IMR-90 (cell line): ENCODE results near the gene ABI3BP. TPM values are rescaled to one million over a fixed set of nuclear protein-coding genes. Genes with fewer than 3 reads are reported as not detected.

Experiments used
- ATAC-seq: fragments of 200-7000 bp; cut with Tn5 transposase; 2 replicates; pipeline ENCODE4 v1.9.1; 2020; ENCODE audit warnings: low read depth, mild to moderate bottlenecking, moderate library complexity
- BruUV-seq: library from RNA; stranded (reverse); fragments of 400-500 nt; replicated peaks from 2 replicates; lab custom pipeline; 2021; lab: Mats Ljungman, UMichigan
- CTCF ChIA-PET: fragments of 300-600 bp; formaldehyde crosslinking; extraction: SDS; loops from one replicate; lab custom pipeline; 2021; ENCODE audit warnings: antibody characterized with exemption; lab: Yijun Ruan, JAX
- POLR2A ChIA-PET: fragments of 300-600 bp; sonication (Branson Sonifier 250); formaldehyde crosslinking; loops from one replicate; lab custom pipeline; 2022; ENCODE audit warnings: antibody characterized with exemption; ENCODE audit not compliant: unreplicated experiment; lab: Charles Lee
- DNase-seq: peaks from one replicate; pipeline ENCODE4 v3.0.0; 2013
- H2AFZ ChIP-seq: replicated peaks from 2 replicates; pipeline ENCODE3; 2013; ENCODE audit warnings: low read length, mild to moderate bottlenecking; ENCODE audit not compliant: poor library complexity
- H2AK5ac ChIP-seq: 2 replicates; pipeline ENCODE4 v1.6.1; 2013; ENCODE audit warnings: low read depth, low read length, inconsistent platforms
- H2AK9ac ChIP-seq: replicated peaks from 2 replicates; pipeline ENCODE3; 2013; ENCODE audit warnings: mild to moderate bottlenecking, low read depth, low read length, moderate library complexity; ENCODE audit not compliant: poor library complexity
- H2BK120ac ChIP-seq: 2 replicates; pipeline ENCODE4 v1.6.1; 2013; ENCODE audit warnings: low read depth, low read length, inconsistent platforms
- H2BK15ac ChIP-seq: 3 replicates; pipeline ENCODE4 v1.6.1; 2013; ENCODE audit warnings: low read depth, low read length, inconsistent platforms
- H2BK20ac ChIP-seq: 2 replicates; pipeline ENCODE4 v1.6.1; 2013; ENCODE audit warnings: low read depth, mild to moderate bottlenecking, inconsistent platforms, low read length, moderate library complexity
- H2BK5ac ChIP-seq: 2 replicates; pipeline ENCODE4 v1.6.1; 2013; ENCODE audit warnings: mild to moderate bottlenecking, low read depth, low read length, inconsistent platforms; ENCODE audit not compliant: poor library complexity, severe bottlenecking
- H3K14ac ChIP-seq: replicated peaks from 2 replicates; pipeline ENCODE4 v1.6.1; 2013; ENCODE audit warnings: low read depth, low read length, inconsistent platforms
- H3K18ac ChIP-seq: 2 replicates; pipeline ENCODE4 v1.6.1; 2013; ENCODE audit warnings: low read depth, low read length, control low read depth
- H3K23ac ChIP-seq: 2 replicates; pipeline ENCODE4 v1.6.1; 2013; ENCODE audit warnings: low read depth, low read length, inconsistent platforms
- H3K27ac ChIP-seq: 2 replicates; pipeline ENCODE4 v1.5.1; 2013; ENCODE audit warnings: mild to moderate bottlenecking, control low read depth, low read length; ENCODE audit not compliant: insufficient read depth
- H3K27me3 ChIP-seq: 2 replicates; pipeline ENCODE4 v1.6.1; 2013; ENCODE audit warnings: low read length; ENCODE audit not compliant: control insufficient read depth, insufficient read depth
- H3K36me3 ChIP-seq: 2 replicates; pipeline ENCODE4 v1.6.1; 2013; ENCODE audit warnings: low read length, mixed read lengths; ENCODE audit not compliant: control insufficient read depth, insufficient read depth
- H3K4ac ChIP-seq: 2 replicates; pipeline ENCODE4 v1.6.1; 2013; ENCODE audit warnings: low read depth, low read length, inconsistent platforms
- H3K4me1 ChIP-seq: 2 replicates; pipeline ENCODE4 v1.6.1; 2013; ENCODE audit warnings: low read length, mixed read lengths; ENCODE audit not compliant: control insufficient read depth, insufficient read depth
- H3K4me2 ChIP-seq: 2 replicates; pipeline ENCODE4 v1.6.1; 2013; ENCODE audit warnings: low read depth, mild to moderate bottlenecking, control low read depth, low read length, moderate library complexity
- H3K4me3 ChIP-seq: 2 replicates; pipeline ENCODE4 v1.5.1; 2013; ENCODE audit warnings: low read depth, mild to moderate bottlenecking, control low read depth, low read length, moderate library complexity; ENCODE audit not compliant: insufficient read depth
- H3K56ac ChIP-seq: 2 replicates; pipeline ENCODE4 v1.6.1; 2013; ENCODE audit warnings: low read length, inconsistent platforms; ENCODE audit not compliant: insufficient read depth; ENCODE audit errors: extremely low read depth
- H3K79me1 ChIP-seq, 2 experiments: 2 replicates each; pipeline ENCODE4 v1.6.1; 2013; ENCODE audit warnings: low read length in 2 of 2, inconsistent platforms in 1 of 2, low read depth in 1 of 2
- H3K9ac ChIP-seq: 2 replicates; pipeline ENCODE4 v1.6.1; 2013; ENCODE audit warnings: low read depth, low read length, control low read depth
- H3K9me1 ChIP-seq: 2 replicates; pipeline ENCODE4 v1.6.1; 2013; ENCODE audit warnings: low read length, inconsistent platforms; ENCODE audit not compliant: insufficient read depth
- H3K9me3 ChIP-seq: 2 replicates; pipeline ENCODE4 v1.6.1; 2013; ENCODE audit warnings: low read length; ENCODE audit not compliant: control insufficient read depth, insufficient read depth
- H4K20me1 ChIP-seq: 2 replicates; pipeline ENCODE4 v1.6.1; 2013; ENCODE audit warnings: low read length, inconsistent platforms; ENCODE audit not compliant: insufficient read depth
- H4K5ac ChIP-seq: 2 replicates; pipeline ENCODE4 v1.6.1; 2013; ENCODE audit warnings: mild to moderate bottlenecking, low read depth, low read length, control low read depth
- H4K8ac ChIP-seq, 2 experiments: 2 replicates each; pipeline ENCODE4 v1.6.1; 2013; ENCODE audit warnings: low read depth in 2 of 2, low read length in 2 of 2, control low read depth in 1 of 2, inconsistent platforms in 1 of 2
- H4K91ac ChIP-seq: 2 replicates; pipeline ENCODE4 v1.6.1; 2013; ENCODE audit warnings: low read depth, low read length, inconsistent platforms; ENCODE audit not compliant: insufficient read depth
- FOS ChIP-seq: fragments of 150-350 bp; IDR thresholded peaks from 2 replicates; pipeline ENCODE4 v1.6.1; 2016; ENCODE audit warnings: low read depth, low read length
- MAFK ChIP-seq: IDR thresholded peaks from 2 replicates; pipeline ENCODE4 v1.6.1; 2012; ENCODE audit warnings: low read depth, low read length, improper control_type of control experiment
- MXI1 ChIP-seq: IDR thresholded peaks from 2 replicates; pipeline ENCODE4 v1.6.1; 2012; ENCODE audit warnings: low read depth, mild to moderate bottlenecking, low read length, moderate library complexity, borderline replicate concordance
- NFE2L2 ChIP-seq: fragments of 150-350 bp; IDR thresholded peaks from 2 replicates; pipeline ENCODE4 v1.6.1; 2016; ENCODE audit warnings: low read depth, mild to moderate bottlenecking, low read length
- POLR2A ChIP-seq: IDR thresholded peaks from 2 replicates; pipeline ENCODE4 v1.6.1; 2012; ENCODE audit warnings: mild to moderate bottlenecking, low read depth, low read length
- SMC3 ChIP-seq: fragments of 150-350 bp; IDR thresholded peaks from 2 replicates; pipeline ENCODE4 v1.6.1; 2016; ENCODE audit warnings: low read depth, mild to moderate bottlenecking, antibody characterized with exemption, low read length, moderate library complexity
- WGBS, 2 experiments: methylation state at CpG; one replicate each; pipeline versions ENCODE4 v1.1.5 to v1.1.7; 2013; ENCODE audit warnings: missing lambda C conversion rate in 2 of 2; ENCODE audit not compliant: insufficient read length in 1 of 2; ENCODE audit errors: extremely low coverage in 2 of 2; 5-methylcytosine and 5-hydroxymethylcytosine counted together
- dilution Hi-C: fragments of 300-500 bp; cut with HindIII; formaldehyde crosslinking; loops from one replicate; pipeline ENCODE4 v1.14.3; 2018; ENCODE audit warnings: low sequenced_read_pairs; ENCODE audit not compliant: unreplicated experiment
- in situ Hi-C: fragments of 300-500 bp; cut with MboI; formaldehyde crosslinking; loops from 3 replicates; pipeline ENCODE4 v1.14.3; 2019; ENCODE audit warnings: low sequenced_read_pairs, inconsistent platforms, mixed read lengths
- intact Hi-C: fragments of 100-400 bp; cut with micrococcal nuclease; formaldehyde crosslinking; loops from 2 replicates; pipeline ENCODE4 v1.10.0; 2022
- polyA plus RNA-seq, 3 experiments: library from polyadenylated mRNA; depleted of rRNA; stranded (reverse); fragments of >200 nt; gene quantifications; 2 replicates each; pipeline ENCODE4 v1.2.3, GENCODE V29; 2012; ENCODE audit warnings: low replicate concordance in 1 of 3
- total RNA-seq: library from RNA; depleted of rRNA; stranded (reverse); fragments of >200 nt; gene quantifications from 2 replicates; pipeline ENCODE4 v1.2.3, GENCODE V29; 2012
- TF ChIP-seq, protein P1 (sequence below): fragments of 150-350 bp; IDR thresholded peaks from 2 replicates; pipeline ENCODE4 v1.6.1; 2017; ENCODE audit warnings: mild to moderate bottlenecking, antibody characterized with exemption, low read length, low read depth
- TF ChIP-seq, protein P2 (sequence below): fragments of 150-350 bp; IDR thresholded peaks from 2 replicates; pipeline ENCODE4 v1.6.1; 2016; ENCODE audit warnings: low read depth, mild to moderate bottlenecking, low read length, moderate library complexity, borderline replicate concordance

The ABI3BP gene
- total and polyA plus RNA-seq, 2 of the 4 experiments (the other 2 are of a cell fraction), result 3.0 to 26.7 TPM

DNA sequence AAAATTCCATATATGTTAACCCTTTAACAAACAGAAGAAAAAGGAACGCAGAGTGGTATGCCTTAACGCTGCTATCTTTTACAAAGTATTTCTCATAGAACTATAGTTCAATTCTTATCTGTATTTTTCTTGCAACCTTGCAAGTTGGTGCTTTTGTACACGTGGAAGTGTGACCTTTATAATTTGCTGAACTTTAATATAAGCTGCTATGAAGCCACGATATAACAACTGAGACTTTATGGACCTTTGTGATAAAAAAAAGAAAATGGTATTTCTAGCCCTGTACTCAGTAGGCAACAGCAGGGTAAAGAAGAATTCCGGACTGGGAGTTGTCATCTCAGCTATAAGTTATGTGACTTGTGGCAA, 290.3 kb downstream of the ABI3BP start:
- intact Hi-C loops, result no loop called here

More for the DNA sequence above, 290.3 kb downstream of the ABI3BP start:
- no TSS peak for BruUV-seq
- Histone ChIP-seq H2BK15ac (no peak overlapping the region), H2BK20ac (peak overlapping the region; percentile 32; the same call in 1 of the 2 replicates), H3K9me3 (no peaks in the 10 kb centered on the region), H3K27ac (no peak overlapping the region), H3K4me1 (no peaks in the 10 kb centered on the region; the same call in 1 of the 2 replicates), H2AK5ac (no peak overlapping the region), H3K9ac (no peak overlapping the region), H2AFZ (no peak overlapping the region), H2BK5ac (no peak overlapping the region), H4K8ac (no peak overlapping the region), H3K4me2 (no peak overlapping the region), H3K14ac (no peak overlapping the region), H4K20me1 (no peaks in the 10 kb centered on the region), H3K4ac (no peak overlapping the region), H4K91ac (no peak overlapping the region), H2BK120ac (no peak overlapping the region), H3K18ac (no peak overlapping the region), H3K4me3 (no peak overlapping the region), H3K79me1 (no peaks in the 10 kb centered on the region), H3K56ac (no peak overlapping the region), H2AK9ac (no peak overlapping the region), H3K23ac (no peak overlapping the region), H3K9me1 (no peaks in the 10 kb centered on the region), H3K27me3 (peaks cover 10% of the 10 kb centered on the region), H4K5ac (no peak overlapping the region), H3K36me3 (no peaks in the 10 kb centered on the region)
- DNase-seq (no peak), ATAC-seq (no peak)
- TF ChIP-seq FOS (no peak), NFE2L2 (no peak), SMC3 (no peak), POLR2A (no peak), MXI1 (no peak), MAFK (no peak)
- TF ChIP-seq, protein P1, sequence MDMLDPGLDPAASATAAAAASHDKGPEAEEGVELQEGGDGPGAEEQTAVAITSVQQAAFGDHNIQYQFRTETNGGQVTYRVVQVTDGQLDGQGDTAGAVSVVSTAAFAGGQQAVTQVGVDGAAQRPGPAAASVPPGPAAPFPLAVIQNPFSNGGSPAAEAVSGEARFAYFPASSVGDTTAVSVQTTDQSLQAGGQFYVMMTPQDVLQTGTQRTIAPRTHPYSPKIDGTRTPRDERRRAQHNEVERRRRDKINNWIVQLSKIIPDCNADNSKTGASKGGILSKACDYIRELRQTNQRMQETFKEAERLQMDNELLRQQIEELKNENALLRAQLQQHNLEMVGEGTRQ, result no peak
- TF ChIP-seq, protein P2, sequence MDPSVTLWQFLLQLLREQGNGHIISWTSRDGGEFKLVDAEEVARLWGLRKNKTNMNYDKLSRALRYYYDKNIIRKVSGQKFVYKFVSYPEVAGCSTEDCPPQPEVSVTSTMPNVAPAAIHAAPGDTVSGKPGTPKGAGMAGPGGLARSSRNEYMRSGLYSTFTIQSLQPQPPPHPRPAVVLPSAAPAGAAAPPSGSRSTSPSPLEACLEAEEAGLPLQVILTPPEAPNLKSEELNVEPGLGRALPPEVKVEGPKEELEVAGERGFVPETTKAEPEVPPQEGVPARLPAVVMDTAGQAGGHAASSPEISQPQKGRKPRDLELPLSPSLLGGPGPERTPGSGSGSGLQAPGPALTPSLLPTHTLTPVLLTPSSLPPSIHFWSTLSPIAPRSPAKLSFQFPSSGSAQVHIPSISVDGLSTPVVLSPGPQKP, result no peak
- no CpG with 5 or more reads among the region's 5 CpGs for WGBS, 2 experiments
- in situ Hi-C loops (no loop called here), dilution Hi-C loops (no loop called here)
- CTCF ChIA-PET, result interaction anchor here (0.9 to 1.0 kb wide), 2 partner anchors 13 to 82 kb away, joined by 3 to 4 read pairs; no protein-coding TSS in a partner anchor
- POLR2A ChIA-PET, result no interaction called here
